ENCODE data around the gene GOLGA6D.
"Not testable (repeated sequence)": the region's sequence is repeated elsewhere in the genome, so short reads cannot be mapped to it uniquely, and the experiment has no call there.

DNA sequence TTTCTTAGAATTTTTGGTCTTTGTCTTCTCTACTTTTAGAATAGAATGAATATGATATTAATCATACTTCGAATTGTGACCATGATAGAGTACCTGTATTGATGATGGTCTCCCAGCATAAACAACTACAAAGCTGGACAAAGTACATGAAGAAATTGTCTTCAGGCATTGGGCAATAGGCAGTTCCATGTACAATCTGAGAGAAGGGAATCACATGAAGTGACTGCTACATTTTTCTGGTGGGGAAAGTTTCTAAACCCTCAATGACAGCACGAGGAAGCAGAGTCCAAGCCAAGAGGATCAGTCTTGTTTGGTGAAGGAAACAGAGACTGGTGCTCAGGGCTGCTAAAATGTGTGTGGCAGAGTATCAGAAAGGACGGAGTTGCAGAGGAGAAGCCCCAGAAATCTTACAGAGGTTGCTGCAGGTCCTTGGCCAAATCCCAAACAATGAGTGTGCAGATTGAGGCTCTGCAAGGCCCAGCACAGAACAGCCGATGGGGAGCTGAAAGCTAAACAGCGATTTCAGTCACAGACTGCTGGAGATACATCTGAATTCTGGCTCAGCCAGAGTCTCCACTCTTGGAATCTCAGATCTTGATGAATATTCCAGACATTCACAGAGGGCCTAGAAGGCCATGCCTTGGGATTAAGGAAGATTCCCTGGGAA is 36.7 kb downstream of the GOLGA6D start:
- TF ChIP-seq, protein P1, sequence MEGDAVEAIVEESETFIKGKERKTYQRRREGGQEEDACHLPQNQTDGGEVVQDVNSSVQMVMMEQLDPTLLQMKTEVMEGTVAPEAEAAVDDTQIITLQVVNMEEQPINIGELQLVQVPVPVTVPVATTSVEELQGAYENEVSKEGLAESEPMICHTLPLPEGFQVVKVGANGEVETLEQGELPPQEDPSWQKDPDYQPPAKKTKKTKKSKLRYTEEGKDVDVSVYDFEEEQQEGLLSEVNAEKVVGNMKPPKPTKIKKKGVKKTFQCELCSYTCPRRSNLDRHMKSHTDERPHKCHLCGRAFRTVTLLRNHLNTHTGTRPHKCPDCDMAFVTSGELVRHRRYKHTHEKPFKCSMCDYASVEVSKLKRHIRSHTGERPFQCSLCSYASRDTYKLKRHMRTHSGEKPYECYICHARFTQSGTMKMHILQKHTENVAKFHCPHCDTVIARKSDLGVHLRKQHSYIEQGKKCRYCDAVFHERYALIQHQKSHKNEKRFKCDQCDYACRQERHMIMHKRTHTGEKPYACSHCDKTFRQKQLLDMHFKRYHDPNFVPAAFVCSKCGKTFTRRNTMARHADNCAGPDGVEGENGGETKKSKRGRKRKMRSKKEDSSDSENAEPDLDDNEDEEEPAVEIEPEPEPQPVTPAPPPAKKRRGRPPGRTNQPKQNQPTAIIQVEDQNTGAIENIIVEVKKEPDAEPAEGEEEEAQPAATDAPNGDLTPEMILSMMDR (IDR thresholded peaks at IDR 0.05): not testable (repeated sequence)
- TF ChIP-seq POLR2A (IDR thresholded peaks at IDR 0.05): not testable (repeated sequence)

All from right lobe of liver (tissue), 4 donors.